Loucy (cell line): ENCODE data around the gene RNF17.
"Not testable (repeated sequence)": the region's sequence is repeated elsewhere in the genome, so short reads cannot be mapped to it uniquely, and the experiment has no call there.

Experiments used
- H2AFZ ChIP-seq: fragments of 200-600 bp; sonication (generic); 2 replicates; pipeline ENCODE4 v1.6.0; 2016; ENCODE audit warnings: antibody characterized with exemption, mild to moderate bottlenecking, low read length, moderate library complexity
- H3F3A ChIP-seq: fragments of 200-600 bp; 2 replicates; pipeline ENCODE4 v1.6.0; 2016; ENCODE audit warnings: antibody characterized with exemption, low read depth, mild to moderate bottlenecking
- H3K27me3 ChIP-seq: fragments of 200-600 bp; sonication (generic); 2 replicates; pipeline ENCODE4 v1.6.1; 2014; ENCODE audit warnings: low read length, mild to moderate bottlenecking; ENCODE audit not compliant: insufficient read depth, poor library complexity, severe bottlenecking
- H3K36me3 ChIP-seq: fragments of 200-600 bp; sonication (generic); 2 replicates; pipeline ENCODE4 v1.6.1; 2016; ENCODE audit warnings: low read length; ENCODE audit not compliant: insufficient read depth
- H3K4me1 ChIP-seq: fragments of 200-600 bp; sonication (generic); 2 replicates; pipeline ENCODE4 v1.5.1; 2014; ENCODE audit warnings: low read length, mild to moderate bottlenecking; ENCODE audit not compliant: insufficient read depth, poor library complexity, severe bottlenecking
- H3K4me2 ChIP-seq: fragments of 200-600 bp; sonication (generic); 2 replicates; pipeline ENCODE4 v1.6.0; 2014; ENCODE audit warnings: antibody characterized with exemption, low read length, low read depth, mild to moderate bottlenecking; ENCODE audit not compliant: poor library complexity, severe bottlenecking
- H3K4me3 ChIP-seq: fragments of 200-600 bp; sonication (generic); 2 replicates; pipeline ENCODE4 v1.5.1; 2014; ENCODE audit warnings: low read length, mild to moderate bottlenecking, mixed read lengths; ENCODE audit not compliant: poor library complexity, severe bottlenecking
- H3K79me2 ChIP-seq: fragments of 200-600 bp; sonication (generic); 2 replicates; pipeline ENCODE4 v1.6.1; 2014; ENCODE audit warnings: low read length; ENCODE audit not compliant: insufficient read depth
- H3K9ac ChIP-seq: fragments of 200-600 bp; sonication (generic); 2 replicates; pipeline ENCODE4 v1.6.0; 2014; ENCODE audit warnings: mild to moderate bottlenecking, low read depth, low read length, moderate library complexity; ENCODE audit not compliant: poor library complexity, severe bottlenecking
- H3K9me2 ChIP-seq: fragments of 200-600 bp; sonication (generic); replicated peaks from 2 replicates; pipeline ENCODE4 v1.6.1; 2016; ENCODE audit warnings: low read depth, low read length, mixed read lengths
- H3K9me3 ChIP-seq: fragments of 200-600 bp; sonication (generic); 2 replicates; pipeline ENCODE4 v1.6.1; 2014; ENCODE audit warnings: mild to moderate bottlenecking, antibody characterized with exemption, low read length, low read depth; ENCODE audit not compliant: insufficient read depth
- H4K20me1 ChIP-seq: fragments of 200-600 bp; sonication (generic); 2 replicates; pipeline ENCODE4 v1.6.0; 2014; ENCODE audit warnings: antibody characterized with exemption, low read length, mild to moderate bottlenecking; ENCODE audit not compliant: insufficient read depth, poor library complexity, severe bottlenecking
- EZH2phosphoT487 ChIP-seq: fragments of 200-600 bp; IDR thresholded peaks from 2 replicates; pipeline ENCODE4 v1.6.1; 2018; ENCODE audit warnings: antibody characterized with exemption, mild to moderate bottlenecking, moderate library complexity, borderline replicate concordance
- TF ChIP-seq, protein P1 (sequence below): fragments of 200-600 bp; sonication (generic); conservative IDR thresholded peaks from 2 replicates; pipeline ENCODE4 v1.5.1; 2014; ENCODE audit warnings: mild to moderate bottlenecking, antibody characterized with exemption, low read length

RNF17 gene

DNA sequence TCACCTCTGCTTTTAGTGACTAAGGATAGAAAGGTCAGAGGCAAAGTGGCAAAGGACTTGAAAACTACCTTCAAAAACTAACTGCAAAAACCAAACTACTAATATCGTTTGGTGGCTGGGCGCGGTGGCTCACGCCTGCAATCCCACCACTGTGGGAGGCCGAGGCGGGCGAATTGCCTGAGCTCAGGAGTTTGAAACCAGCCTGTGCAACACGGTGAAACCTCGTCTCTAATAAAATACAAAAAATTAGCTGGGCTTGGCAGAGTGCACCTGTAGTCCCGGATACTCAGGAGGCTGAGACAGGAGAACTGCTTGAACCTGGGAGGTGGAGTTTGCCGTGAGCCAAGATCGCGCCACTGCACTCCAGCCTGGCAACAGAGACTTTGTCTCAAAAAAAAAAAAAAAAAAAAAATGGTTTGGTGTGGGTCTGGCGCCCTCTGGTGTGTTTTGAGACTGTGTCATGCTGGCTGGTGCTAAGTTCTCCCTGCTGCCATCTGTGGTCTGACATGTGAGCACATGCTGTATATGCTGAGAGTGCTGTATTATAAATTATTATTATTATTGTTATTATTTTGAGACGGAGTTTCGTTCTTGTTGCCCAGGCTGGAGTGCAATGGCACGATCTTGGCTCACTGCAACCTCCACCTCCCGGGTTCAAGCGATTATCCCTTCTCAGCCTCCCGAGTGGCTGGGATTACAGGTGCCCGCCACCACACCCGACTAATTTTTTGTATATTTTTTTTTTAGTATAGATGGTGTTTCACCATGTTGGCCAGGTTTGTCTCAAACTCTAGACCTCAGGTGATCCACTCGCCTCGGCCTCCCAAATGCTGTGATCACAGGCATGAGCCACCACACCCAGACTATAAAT lies 36.0 kb upstream of the RNF17 start:
- no peak overlapping the region for H3K4me2 ChIP-seq
- peak overlapping the region; percentile 32 for H3K9ac ChIP-seq
- TF ChIP-seq, protein P1, sequence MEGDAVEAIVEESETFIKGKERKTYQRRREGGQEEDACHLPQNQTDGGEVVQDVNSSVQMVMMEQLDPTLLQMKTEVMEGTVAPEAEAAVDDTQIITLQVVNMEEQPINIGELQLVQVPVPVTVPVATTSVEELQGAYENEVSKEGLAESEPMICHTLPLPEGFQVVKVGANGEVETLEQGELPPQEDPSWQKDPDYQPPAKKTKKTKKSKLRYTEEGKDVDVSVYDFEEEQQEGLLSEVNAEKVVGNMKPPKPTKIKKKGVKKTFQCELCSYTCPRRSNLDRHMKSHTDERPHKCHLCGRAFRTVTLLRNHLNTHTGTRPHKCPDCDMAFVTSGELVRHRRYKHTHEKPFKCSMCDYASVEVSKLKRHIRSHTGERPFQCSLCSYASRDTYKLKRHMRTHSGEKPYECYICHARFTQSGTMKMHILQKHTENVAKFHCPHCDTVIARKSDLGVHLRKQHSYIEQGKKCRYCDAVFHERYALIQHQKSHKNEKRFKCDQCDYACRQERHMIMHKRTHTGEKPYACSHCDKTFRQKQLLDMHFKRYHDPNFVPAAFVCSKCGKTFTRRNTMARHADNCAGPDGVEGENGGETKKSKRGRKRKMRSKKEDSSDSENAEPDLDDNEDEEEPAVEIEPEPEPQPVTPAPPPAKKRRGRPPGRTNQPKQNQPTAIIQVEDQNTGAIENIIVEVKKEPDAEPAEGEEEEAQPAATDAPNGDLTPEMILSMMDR = peak; percentile 82
- no peak for TF ChIP-seq EZH2phosphoT487
- H3K9me3 ChIP-seq = no peaks in the 10 kb centered on the region
- H3K4me3 ChIP-seq = no peak overlapping the region
- peaks cover 21% of the 10 kb centered on the region for H3K4me1 ChIP-seq
- H3K79me2 ChIP-seq = no peaks in the 10 kb centered on the region
- peak overlapping the region; percentile 85; the same call in 1 of the 2 replicates for H2AFZ ChIP-seq
- no peaks in the 10 kb centered on the region for H3K36me3 ChIP-seq
- no peaks in the 10 kb centered on the region for H3F3A ChIP-seq
- no peaks in the 10 kb centered on the region for H3K27me3 ChIP-seq
- H3K9me2 ChIP-seq = no peaks in the 10 kb centered on the region
- no peaks in the 10 kb centered on the region for H4K20me1 ChIP-seq

DNA sequence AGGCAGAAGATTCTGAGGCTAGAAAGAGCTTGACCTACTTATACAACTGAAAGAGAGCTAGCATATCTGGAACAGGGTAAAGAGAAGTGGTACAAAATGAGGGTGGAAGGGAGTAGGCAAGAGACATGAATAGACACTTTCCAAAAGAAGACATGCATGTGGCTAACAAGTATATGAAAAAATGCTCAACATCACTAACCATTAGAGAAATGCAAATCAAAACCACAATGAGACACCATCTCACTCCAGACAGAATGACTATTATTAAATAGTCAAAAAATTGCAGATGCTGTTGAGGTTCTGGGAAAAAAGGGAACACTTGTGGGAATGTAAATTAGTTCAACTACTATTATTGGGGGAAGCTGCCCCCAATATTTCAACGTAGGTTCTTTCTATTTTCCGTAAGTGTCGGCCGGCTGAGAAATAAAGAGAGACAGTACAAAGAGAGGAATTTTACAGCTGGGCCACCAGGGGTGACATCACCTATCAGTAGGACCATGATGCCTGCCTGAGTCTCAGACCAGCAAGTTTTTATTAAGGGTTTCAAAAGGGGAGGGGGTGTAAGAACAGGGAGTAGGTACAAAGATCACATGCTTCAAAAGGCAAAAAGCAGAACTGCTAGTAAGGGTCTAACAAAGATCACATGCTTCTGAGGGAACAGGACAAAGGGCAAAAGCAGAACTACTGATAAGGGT lies 32.9 kb upstream of the RNF17 start:
- H3K27me3 ChIP-seq, H3K4me2 ChIP-seq, H3F3A ChIP-seq, H2AFZ ChIP-seq, H3K79me2 ChIP-seq, H3K9me2 ChIP-seq, H3K9me3 ChIP-seq, H4K20me1 ChIP-seq, H3K36me3 ChIP-seq, H3K9ac ChIP-seq, H3K4me3 ChIP-seq: not testable (repeated sequence)
- H3K4me1 ChIP-seq = peaks cover 13% of the 10 kb centered on the region

DNA sequence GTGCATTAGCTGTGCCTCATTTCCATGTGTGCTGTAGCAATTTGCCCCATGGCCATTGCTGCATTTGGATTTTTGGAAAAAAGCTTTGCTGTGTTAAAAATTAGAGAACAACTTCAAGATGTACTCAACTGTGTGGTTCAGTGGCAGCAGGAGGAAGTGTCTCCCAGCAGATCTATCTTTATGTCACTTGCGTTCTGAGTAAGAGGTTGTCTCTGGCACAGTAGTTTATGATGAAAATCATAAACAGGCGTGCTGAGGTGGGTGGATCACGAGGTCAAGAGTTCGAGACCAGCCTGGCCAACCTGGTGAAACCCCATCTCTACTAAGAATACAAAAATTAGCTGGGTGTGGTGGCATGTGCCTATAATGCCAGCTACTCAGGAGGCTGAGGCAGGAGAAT lies 29.0 kb upstream of the RNF17 start:
- TF ChIP-seq, protein P1 = no peak
- TF ChIP-seq EZH2phosphoT487 = no peak
- Histone ChIP-seq H3K4me2 (no peak overlapping the region), H3K36me3 (no peaks in the 10 kb centered on the region), H3K4me3 (no peak overlapping the region), H4K20me1 (no peaks in the 10 kb centered on the region), H3K27me3 (no peaks in the 10 kb centered on the region), H3K79me2 (no peaks in the 10 kb centered on the region), H3K9me2 (no peaks in the 10 kb centered on the region), H3F3A (no peaks in the 10 kb centered on the region; the same call in 1 of the 2 replicates), H3K9me3 (no peaks in the 10 kb centered on the region), H2AFZ (no peak overlapping the region), H3K4me1 (peaks cover 4% of the 10 kb centered on the region), H3K9ac (no peak overlapping the region)
